OCI-LY3 (cell line): Measurements from ENCODE around the gene P2RX4.
"Not testable (repeated sequence)": the region's sequence is repeated elsewhere in the genome, so short reads cannot be mapped to it uniquely, and the experiment has no call there.

Source experiments
- H2AFZ ChIP-seq: fragments of 200-600, 300-600 bp; shearing (Covaris generic); 2 replicates; pipeline ENCODE4 v1.6.0; 2014; ENCODE audit warnings: antibody characterized with exemption, low read depth, low read length
- H3K27ac ChIP-seq: fragments of 200-600, 300-600 bp; sonication (generic); 2 replicates; pipeline ENCODE4 v1.5.1; 2014; ENCODE audit warnings: mild to moderate bottlenecking, low read length, moderate library complexity, mixed read lengths
- H3K27me3 ChIP-seq: fragments of 200-600, 300-600 bp; sonication (generic); 2 replicates; pipeline ENCODE4 v1.6.1; 2014; ENCODE audit warnings: low read depth, low read length, mixed read lengths
- H3K36me3 ChIP-seq: fragments of 200-600, 300-600 bp; sonication (generic); replicated peaks from 2 replicates; pipeline ENCODE3; 2014; ENCODE audit warnings: low read depth, low read length, mixed read lengths
- H3K4me1 ChIP-seq: fragments of 300-600, 200-600 bp; sonication (generic); 2 replicates; pipeline ENCODE4 v1.6.1; 2014; ENCODE audit warnings: low read length, mixed read lengths
- H3K4me2 ChIP-seq: fragments of 200-600, 300-600 bp; sonication (generic); 2 replicates; pipeline ENCODE4 v1.6.1; 2014; ENCODE audit warnings: low read length, mixed read lengths
- H3K4me3 ChIP-seq: fragments of 300-600, 200-600 bp; sonication (generic); 2 replicates; pipeline ENCODE4 v1.5.1; 2014; ENCODE audit warnings: antibody characterized with exemption, mild to moderate bottlenecking, low read length, moderate library complexity
- H3K79me2 ChIP-seq: fragments of 300-600, 200-600 bp; shearing (Covaris generic); 2 replicates; pipeline ENCODE4 v1.6.1; 2014; ENCODE audit warnings: mild to moderate bottlenecking, low read length, mixed read lengths
- H3K9ac ChIP-seq: fragments of 300-600, 200-600 bp; shearing (Covaris generic); 2 replicates; pipeline ENCODE4 v1.6.0; 2014; ENCODE audit warnings: mild to moderate bottlenecking, low read length, moderate library complexity
- H3K9me3 ChIP-seq: fragments of 200-600, 300-600 bp; shearing (Covaris generic); 2 replicates; pipeline ENCODE4 v1.6.1; 2014; ENCODE audit warnings: low read length, mixed read lengths; ENCODE audit not compliant: insufficient read depth
- H4K20me1 ChIP-seq: fragments of 200-600, 300-600 bp; sonication (generic); 2 replicates; pipeline ENCODE4 v1.6.1; 2016; ENCODE audit warnings: low read length, mixed read lengths; ENCODE audit not compliant: insufficient read depth
- EZH2phosphoT487 ChIP-seq: fragments of 200-600 bp; shearing (Covaris generic); IDR thresholded peaks from 2 replicates; pipeline ENCODE4 v1.6.1; 2018; ENCODE audit warnings: antibody characterized with exemption, mixed run types, low read depth
- TF ChIP-seq, protein P1 (sequence below): fragments of 200-600, 300-600 bp; sonication (generic); IDR thresholded peaks from 2 replicates; pipeline ENCODE4 v1.5.1; 2014; ENCODE audit warnings: antibody characterized with exemption, low read length, low read depth

P2RX4 gene

GRCh38 chr12:121227294-121227693 is 17.4 kb downstream of the P2RX4 start:
- H2AFZ ChIP-seq = no peak overlapping the region; the same call in 1 of the 2 replicates
- no peaks in the 10 kb centered on the region for H3K9me3 ChIP-seq
- H3K4me3 ChIP-seq = peak overlapping the region; percentile 44
- H3K27me3 ChIP-seq = no peaks in the 10 kb centered on the region
- peak overlapping the region; percentile 82 for H3K27ac ChIP-seq
- no peak for TF ChIP-seq EZH2phosphoT487
- TF ChIP-seq, protein P1, sequence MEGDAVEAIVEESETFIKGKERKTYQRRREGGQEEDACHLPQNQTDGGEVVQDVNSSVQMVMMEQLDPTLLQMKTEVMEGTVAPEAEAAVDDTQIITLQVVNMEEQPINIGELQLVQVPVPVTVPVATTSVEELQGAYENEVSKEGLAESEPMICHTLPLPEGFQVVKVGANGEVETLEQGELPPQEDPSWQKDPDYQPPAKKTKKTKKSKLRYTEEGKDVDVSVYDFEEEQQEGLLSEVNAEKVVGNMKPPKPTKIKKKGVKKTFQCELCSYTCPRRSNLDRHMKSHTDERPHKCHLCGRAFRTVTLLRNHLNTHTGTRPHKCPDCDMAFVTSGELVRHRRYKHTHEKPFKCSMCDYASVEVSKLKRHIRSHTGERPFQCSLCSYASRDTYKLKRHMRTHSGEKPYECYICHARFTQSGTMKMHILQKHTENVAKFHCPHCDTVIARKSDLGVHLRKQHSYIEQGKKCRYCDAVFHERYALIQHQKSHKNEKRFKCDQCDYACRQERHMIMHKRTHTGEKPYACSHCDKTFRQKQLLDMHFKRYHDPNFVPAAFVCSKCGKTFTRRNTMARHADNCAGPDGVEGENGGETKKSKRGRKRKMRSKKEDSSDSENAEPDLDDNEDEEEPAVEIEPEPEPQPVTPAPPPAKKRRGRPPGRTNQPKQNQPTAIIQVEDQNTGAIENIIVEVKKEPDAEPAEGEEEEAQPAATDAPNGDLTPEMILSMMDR = no peak
- H3K4me1 ChIP-seq = peaks cover 19% of the 10 kb centered on the region
- H3K79me2 ChIP-seq = no peaks in the 10 kb centered on the region
- H3K9ac ChIP-seq = peak overlapping the region; percentile 61
- H4K20me1 ChIP-seq = no peaks in the 10 kb centered on the region
- H3K4me2 ChIP-seq = peak overlapping the region; percentile 75
- H3K36me3 ChIP-seq = peaks cover 8% of the 10 kb centered on the region

- Histone ChIP-seq H3K27ac (no peak overlapping the region), H2AFZ (no peak overlapping the region), H3K27me3 (no peaks in the 10 kb centered on the region), H3K9ac (no peak overlapping the region), H3K36me3 (peaks cover 8% of the 10 kb centered on the region), H3K79me2 (no peaks in the 10 kb centered on the region), H3K4me2 (no peak overlapping the region), H3K9me3 (no peaks in the 10 kb centered on the region), H4K20me1 (no peaks in the 10 kb centered on the region), H3K4me1 (peaks cover 19% of the 10 kb centered on the region), H3K4me3 (no peak overlapping the region)
- TF ChIP-seq EZH2phosphoT487 = no peak
- TF ChIP-seq, protein P1 = no peak
These were observed 19.2 kb downstream of the P2RX4 start for GRCh38 chr12:121228919-121229665.

GRCh38 chr12:121229826-121230537 is 20.1 kb downstream of the P2RX4 start:
- H3K4me3 ChIP-seq, H2AFZ ChIP-seq, H3K79me2 ChIP-seq, H3K27me3 ChIP-seq, H3K4me2 ChIP-seq, H3K9ac ChIP-seq, H4K20me1 ChIP-seq, H3K27ac ChIP-seq, H3K9me3 ChIP-seq: not testable (repeated sequence)
- TF ChIP-seq, protein P1 = peak; percentile 78
- H3K4me1 ChIP-seq = peaks cover 19% of the 10 kb centered on the region
- H3K36me3 ChIP-seq = peaks cover 11% of the 10 kb centered on the region

DNA sequence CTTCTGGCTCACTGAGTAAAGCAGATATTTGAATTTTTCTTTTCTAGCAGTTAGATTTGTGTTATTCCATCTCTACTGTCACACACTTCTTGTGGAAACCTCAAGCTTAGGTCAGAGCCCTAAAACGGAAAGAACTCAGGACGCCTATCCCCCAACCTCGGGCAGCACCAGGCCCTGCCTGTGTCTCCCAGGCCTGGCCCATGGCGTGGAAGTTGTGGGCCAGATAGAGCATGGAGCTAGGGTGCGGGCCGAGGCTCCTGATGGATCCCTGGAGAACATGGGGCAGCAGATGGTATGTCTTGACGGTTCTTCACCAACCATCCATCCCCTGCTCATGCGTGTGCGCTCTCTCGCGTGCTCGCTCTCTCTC is 20.6 kb downstream of the P2RX4 start:
- Histone ChIP-seq H3K4me1 (peaks cover 19% of the 10 kb centered on the region), H3K79me2 (no peaks in the 10 kb centered on the region), H3K9me3 (no peaks in the 10 kb centered on the region), H3K27me3 (no peaks in the 10 kb centered on the region), H3K4me2 (no peak overlapping the region), H3K27ac (no peak overlapping the region), H3K9ac (no peak overlapping the region), H2AFZ (no peak overlapping the region), H3K4me3 (no peak overlapping the region), H4K20me1 (no peaks in the 10 kb centered on the region), H3K36me3 (peaks cover 11% of the 10 kb centered on the region)
- TF ChIP-seq EZH2phosphoT487 = no peak
- TF ChIP-seq, protein P1 = no peak
